Central memory CD8-positive, alpha-beta T cell (primary cell): Measurements from ENCODE around the gene SLC16A12.

ENCODE experiments used
- ATAC-seq: fragments of 150-1000 bp; cut with Tn5 transposase; replicated peaks from 2 replicates; pipeline ENCODE4 v1.10.0; 2022; ENCODE audit warnings: mild to moderate bottlenecking, moderate FRiP score, moderate number of reproducible peaks; ENCODE audit not compliant: poor library complexity, severe bottlenecking; ENCODE audit errors: extremely low read depth
- DNase-seq, 2 donors: peaks; one replicate each; pipeline ENCODE4 v3.0.0; 2021; ENCODE audit warnings: low spot score in 2 of 2
- H3K27ac Mint-ChIP-seq: one replicate; pipeline ENCODE4 v1.8.0; 2022; ENCODE audit warnings: low read depth, mild to moderate bottlenecking, moderate library complexity, mixed read lengths
- H3K27me3 Mint-ChIP-seq: one replicate; pipeline ENCODE4 v1.8.0; 2022; ENCODE audit warnings: mixed read lengths
- H3K36me3 Mint-ChIP-seq: one replicate; pipeline ENCODE4 v1.8.0; 2022; ENCODE audit warnings: mild to moderate bottlenecking, moderate library complexity, mixed read lengths; ENCODE audit not compliant: insufficient read depth
- H3K4me1 Mint-ChIP-seq: one replicate; pipeline ENCODE4 v1.8.0; 2022; ENCODE audit warnings: mixed read lengths
- H3K4me3 Mint-ChIP-seq: one replicate; pipeline ENCODE4 v1.8.0; 2022; ENCODE audit warnings: mild to moderate bottlenecking, moderate library complexity, mixed read lengths
- H3K9me3 Mint-ChIP-seq: one replicate; pipeline ENCODE4 v1.8.0; 2022; ENCODE audit warnings: mixed read lengths

Gene SLC16A12

DNA sequence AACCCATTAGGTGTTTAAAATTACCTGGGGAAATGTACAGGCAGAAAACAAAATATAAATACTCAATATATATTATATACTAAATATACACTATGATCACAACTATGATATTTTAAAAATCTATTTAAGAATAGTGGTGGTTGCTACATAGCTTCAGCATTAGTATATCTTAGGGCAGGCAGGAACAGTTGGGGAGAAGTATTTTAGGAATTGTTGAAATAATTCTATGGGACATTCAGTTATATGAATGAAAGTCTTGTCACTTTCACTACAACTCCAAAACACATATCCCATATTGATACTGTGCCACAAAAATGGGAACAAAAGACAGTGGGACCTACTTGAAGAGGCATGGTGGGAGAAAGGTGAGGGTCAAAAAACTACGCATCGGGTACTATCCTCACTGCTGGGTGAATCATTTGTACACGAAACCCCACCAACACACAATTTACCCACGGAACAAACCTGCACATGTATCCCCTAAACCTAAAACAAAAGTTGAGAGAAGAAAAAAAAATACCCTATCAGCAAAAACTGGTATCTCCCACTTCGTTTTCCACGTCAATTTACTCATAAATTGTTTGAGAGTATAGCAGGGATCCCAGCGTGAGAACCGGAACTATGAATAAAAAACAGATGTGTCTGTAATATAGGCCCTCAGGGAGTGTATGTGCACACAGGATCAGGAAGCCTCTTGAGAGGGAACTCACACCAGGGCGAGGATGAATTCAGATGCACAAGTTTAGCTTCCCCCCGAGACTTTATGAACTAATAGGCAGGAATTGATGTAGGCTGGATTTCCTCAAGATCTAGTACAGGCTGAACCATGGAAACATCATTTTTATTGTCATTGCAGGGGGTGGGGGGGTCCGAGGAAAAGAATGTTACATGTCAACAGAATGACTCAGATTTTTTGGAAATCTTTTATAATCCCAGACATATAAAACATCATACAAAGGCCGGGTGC lies 16.2 kb downstream of the SLC16A12 start:
- H3K27ac Mint-ChIP-seq: no peak overlapping the region
- H3K4me1 Mint-ChIP-seq: no peaks in the 10 kb centered on the region
- no peaks in the 10 kb centered on the region for H3K9me3 Mint-ChIP-seq
- DNase-seq (no peak), ATAC-seq (no peak)
- no peaks in the 10 kb centered on the region for H3K36me3 Mint-ChIP-seq
- H3K27me3 Mint-ChIP-seq: no peaks in the 10 kb centered on the region
- no peak overlapping the region for H3K4me3 Mint-ChIP-seq

DNA sequence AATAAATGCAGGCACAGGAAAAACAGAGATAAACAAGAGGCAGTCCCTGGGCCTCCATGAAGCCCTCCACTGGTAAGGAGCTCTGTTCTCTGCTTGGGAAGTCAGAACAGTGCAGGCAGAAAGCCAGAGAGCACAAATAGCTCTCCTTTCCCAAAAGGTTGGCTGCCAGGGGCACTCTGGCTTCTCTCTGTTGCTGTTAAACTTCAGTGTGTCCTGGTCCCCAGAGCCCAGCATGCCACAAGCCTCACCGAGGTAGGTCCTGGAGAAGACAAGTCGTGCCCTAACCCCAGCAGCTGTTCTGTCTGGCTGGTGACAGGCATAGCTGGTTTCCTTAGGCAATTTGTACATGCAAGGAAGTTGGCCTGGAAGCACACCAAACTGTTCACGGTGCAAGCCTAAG lies 17.3 kb downstream of the SLC16A12 start:
- Mint-ChIP-seq H3K4me1 (no peaks in the 10 kb centered on the region), H3K9me3 (no peaks in the 10 kb centered on the region), H3K36me3 (no peaks in the 10 kb centered on the region), H3K27me3 (no peaks in the 10 kb centered on the region), H3K27ac (no peak overlapping the region), H3K4me3 (no peak overlapping the region)
- no peak for ATAC-seq
- DNase-seq: no peak

DNA sequence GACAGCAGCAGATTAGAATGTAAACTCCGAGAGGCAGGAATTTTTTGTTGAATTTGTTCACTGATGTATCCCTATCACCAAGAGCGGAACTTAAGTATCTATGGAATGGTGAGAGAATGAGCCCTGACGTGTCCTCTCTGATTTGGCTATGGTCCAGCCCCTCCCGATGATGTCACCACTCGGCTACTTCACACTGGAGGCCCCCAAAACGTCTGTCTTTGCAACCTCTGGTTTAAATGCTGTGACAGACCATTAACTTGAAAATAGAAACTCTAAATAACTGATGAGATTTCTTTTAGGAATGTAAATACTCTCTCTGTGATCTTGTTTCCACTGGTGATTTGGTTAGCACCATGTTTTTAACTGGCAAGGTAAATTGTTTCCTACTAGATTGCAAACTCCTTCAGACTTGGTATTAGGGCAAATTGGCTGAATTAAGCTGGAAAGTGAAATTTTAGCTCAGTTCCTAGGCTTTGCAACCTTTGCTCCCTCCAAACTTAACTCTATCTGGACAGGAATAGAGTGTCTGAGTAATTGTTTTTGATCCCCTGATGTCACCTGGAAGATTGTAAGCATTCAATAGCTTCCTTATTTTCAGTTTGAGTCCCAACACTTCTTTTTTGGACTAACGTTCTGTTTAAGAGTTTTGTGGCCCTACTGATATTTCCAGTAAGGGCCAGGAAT lies 19.1 kb downstream of the SLC16A12 start:
- no peak overlapping the region for H3K27ac Mint-ChIP-seq
- H3K4me1 Mint-ChIP-seq: no peaks in the 10 kb centered on the region
- DNase-seq: no peak
- no peak overlapping the region for H3K4me3 Mint-ChIP-seq
- no peaks in the 10 kb centered on the region for H3K27me3 Mint-ChIP-seq
- no peaks in the 10 kb centered on the region for H3K36me3 Mint-ChIP-seq
- no peaks in the 10 kb centered on the region for H3K9me3 Mint-ChIP-seq
- ATAC-seq: no peak

DNA sequence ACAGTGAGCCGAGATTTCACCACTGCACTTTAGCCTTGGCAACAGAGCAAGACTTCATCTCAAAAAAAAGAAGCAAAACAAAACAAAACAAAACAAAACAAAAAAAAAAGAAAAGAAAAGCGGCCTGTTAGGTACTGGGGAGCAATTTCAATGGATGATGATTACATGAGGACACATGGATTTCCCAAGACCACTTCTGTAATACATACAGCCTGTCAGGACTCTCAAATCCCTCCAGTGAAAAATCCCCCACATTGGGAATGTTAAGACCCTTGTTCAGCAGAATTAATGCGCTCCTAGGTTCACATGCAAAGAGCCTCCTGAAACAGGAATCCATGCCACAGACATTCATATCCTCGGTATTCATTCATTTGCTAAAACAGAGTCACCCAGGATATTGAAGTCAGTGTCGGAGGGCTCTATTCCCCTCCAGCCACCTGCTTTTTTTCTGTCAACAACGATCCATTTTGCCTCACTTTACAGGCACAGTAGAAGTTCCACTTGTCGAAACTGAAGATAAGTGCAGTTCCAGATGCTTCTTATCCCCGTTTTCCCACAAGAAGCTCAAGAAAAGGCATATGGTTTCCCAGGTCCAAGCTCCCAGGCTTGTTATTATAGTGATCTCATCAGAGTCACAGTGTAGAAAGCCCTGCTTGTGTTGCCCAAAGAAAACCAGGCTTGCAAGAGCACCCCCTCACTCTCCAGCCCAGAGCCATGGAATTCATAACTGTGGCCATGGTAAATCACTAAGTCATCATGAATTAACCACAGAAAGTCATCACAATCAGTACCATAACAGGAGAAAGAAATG lies 20.2 kb downstream of the SLC16A12 start:
- ATAC-seq: no peak
- no peaks in the 10 kb centered on the region for H3K4me1 Mint-ChIP-seq
- H3K9me3 Mint-ChIP-seq: no peaks in the 10 kb centered on the region
- DNase-seq: no peak
- no peak overlapping the region for H3K4me3 Mint-ChIP-seq
- H3K36me3 Mint-ChIP-seq: no peaks in the 10 kb centered on the region
- H3K27ac Mint-ChIP-seq: no peak overlapping the region
- no peaks in the 10 kb centered on the region for H3K27me3 Mint-ChIP-seq

DNA sequence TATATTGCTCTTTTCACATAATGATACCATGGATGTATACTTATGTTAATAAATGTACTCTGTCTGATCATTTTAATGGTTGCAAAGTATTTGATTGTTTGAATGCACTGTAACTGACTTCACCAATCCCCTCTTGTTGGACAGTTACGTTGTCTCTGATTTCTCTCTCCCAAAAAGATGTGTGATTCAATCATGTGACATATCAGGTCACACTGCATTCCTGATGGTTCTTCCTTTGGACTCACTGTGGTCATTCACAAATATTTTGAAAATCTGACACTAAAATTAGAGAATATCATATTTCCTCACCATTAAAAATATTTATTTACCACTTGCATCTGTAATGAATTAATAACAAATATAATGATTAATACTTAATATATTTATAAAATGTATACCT lies 22.2 kb downstream of the SLC16A12 start:
- H3K27me3 Mint-ChIP-seq: no peaks in the 10 kb centered on the region

DNA sequence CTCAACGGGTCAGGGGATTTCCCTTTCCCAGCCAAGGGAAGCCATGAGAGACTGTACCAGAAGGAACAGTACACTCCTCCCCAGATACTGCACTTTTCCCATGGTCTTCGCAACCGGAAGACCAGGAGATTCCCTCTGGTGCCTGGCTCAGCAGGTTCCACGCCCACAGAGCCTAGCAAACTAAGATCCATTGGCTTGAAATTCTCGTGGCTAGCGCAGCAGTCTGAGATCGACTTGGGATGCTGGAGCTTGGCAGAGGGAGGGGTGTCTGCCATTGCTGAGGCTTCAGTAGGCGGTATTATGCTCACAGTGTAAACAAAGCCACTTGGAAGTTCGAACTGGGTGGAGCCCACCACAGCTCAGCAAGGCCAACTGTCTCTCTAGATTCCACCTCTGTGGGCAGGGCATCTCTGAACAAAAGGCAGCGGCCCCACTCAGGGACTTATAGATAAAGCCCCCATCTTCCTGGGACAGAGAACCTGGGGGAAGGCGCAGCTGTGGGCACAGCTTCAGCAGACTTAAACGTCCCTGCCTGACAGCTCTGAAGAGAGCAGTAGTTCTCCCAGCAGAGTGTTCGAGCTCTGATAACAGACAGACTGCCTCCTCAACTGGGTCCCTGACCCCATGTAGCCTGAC lies 29.6 kb downstream of the SLC16A12 start:
- Mint-ChIP-seq H3K9me3 (no peaks in the 10 kb centered on the region), H3K4me1 (no peaks in the 10 kb centered on the region), H3K4me3 (no peak overlapping the region), H3K27me3 (peaks cover 39% of the 10 kb centered on the region), H3K27ac (no peak overlapping the region), H3K36me3 (no peaks in the 10 kb centered on the region)
- ATAC-seq (no peak), DNase-seq (no peak)

More for the DNA sequence above, 22.2 kb downstream of the SLC16A12 start:
- H3K36me3 Mint-ChIP-seq: no peaks in the 10 kb centered on the region
- no peak overlapping the region for H3K27ac Mint-ChIP-seq
- H3K4me1 Mint-ChIP-seq: no peaks in the 10 kb centered on the region
- no peak overlapping the region for H3K4me3 Mint-ChIP-seq
- no peaks in the 10 kb centered on the region for H3K9me3 Mint-ChIP-seq
- DNase-seq (no peak), ATAC-seq (no peak)

DNA sequence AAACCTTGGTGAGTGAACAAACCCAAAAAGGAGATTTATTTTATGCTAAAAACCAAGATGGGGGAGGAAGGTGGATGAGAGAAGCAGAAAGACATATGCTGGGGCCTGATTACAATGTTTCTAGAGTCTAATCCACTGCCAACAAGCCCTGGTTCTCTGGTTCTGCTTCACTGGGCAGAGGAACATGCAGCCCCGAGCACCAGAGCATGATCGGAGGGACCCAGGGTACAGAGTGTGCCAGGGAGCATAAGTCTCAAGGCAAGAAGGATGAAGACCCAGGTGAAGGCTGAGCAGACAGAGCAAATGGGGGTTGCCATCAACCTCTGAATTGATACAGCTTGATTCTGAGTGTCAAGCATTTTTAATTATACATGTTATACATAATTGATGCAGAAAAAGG lies 30.7 kb downstream of the SLC16A12 start:
- Mint-ChIP-seq H3K27ac (no peak overlapping the region), H3K36me3 (no peaks in the 10 kb centered on the region), H3K4me1 (no peaks in the 10 kb centered on the region), H3K27me3 (peaks cover 45% of the 10 kb centered on the region), H3K9me3 (no peaks in the 10 kb centered on the region), H3K4me3 (no peak overlapping the region)
- ATAC-seq: no peak
- no peak for DNase-seq

DNA sequence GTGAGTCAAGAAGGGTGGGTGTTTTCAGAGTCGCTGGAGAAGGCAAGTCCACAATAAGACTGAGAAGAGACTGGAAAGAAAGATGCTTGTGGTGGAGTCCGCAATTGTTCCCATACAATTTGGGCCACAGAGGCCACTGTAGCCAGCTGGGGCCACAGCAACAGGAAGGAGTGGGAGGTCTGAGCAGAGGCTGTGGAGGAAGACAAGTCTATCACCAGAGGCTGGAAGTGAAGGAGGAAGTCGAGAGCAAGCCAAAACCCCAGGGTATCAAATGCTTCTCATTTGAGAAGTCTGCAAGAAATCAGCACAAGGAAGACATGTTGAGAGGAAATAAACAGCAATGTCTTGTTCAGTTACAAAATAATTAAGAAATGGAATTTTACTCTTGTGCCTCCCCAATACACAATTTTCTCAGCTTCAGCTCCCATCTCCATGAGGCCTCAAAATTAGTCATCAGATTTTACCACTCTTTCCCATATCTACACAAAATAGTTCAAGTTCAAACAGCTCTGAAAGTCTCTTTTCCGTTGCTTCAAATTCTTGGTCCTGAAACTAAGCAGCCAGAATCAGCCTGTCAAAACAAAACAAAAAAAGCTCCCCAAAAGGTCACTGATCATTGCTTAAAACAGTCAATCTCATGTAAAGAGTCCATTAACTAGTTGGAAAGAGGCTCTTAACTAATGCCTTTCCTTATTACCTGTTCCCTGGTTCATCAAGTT lies 31.6 kb downstream of the SLC16A12 start:
- Mint-ChIP-seq H3K27me3 (peaks cover 54% of the 10 kb centered on the region), H3K9me3 (no peaks in the 10 kb centered on the region), H3K27ac (no peak overlapping the region), H3K4me1 (no peaks in the 10 kb centered on the region), H3K36me3 (no peaks in the 10 kb centered on the region), H3K4me3 (no peak overlapping the region)
- ATAC-seq: no peak
- no peak for DNase-seq

DNA sequence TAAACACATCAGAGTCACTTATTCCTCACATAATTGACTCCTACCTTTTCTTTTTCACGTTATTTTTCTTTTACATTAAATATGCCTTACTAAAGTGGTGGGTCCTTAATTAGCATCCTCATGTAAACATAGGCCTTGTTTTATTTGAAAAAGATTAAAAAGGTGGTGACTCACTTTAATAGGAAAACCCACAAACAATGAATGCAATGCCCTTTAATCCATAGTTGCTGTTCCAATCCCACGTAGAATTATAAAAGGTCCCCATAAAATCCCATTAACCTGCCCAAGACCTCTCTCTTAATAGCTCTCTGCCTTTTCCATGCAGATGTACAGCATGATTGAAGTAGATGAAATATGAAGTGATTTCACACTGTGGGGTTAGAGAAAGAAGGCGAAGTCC lies 32.2 kb downstream of the SLC16A12 start:
- no peaks in the 10 kb centered on the region for H3K36me3 Mint-ChIP-seq
- H3K27ac Mint-ChIP-seq: no peak overlapping the region
- ATAC-seq: no peak
- H3K27me3 Mint-ChIP-seq: peaks cover 58% of the 10 kb centered on the region
- H3K4me1 Mint-ChIP-seq: no peaks in the 10 kb centered on the region
- H3K9me3 Mint-ChIP-seq: no peaks in the 10 kb centered on the region
- DNase-seq: no peak
- no peak overlapping the region for H3K4me3 Mint-ChIP-seq

DNA sequence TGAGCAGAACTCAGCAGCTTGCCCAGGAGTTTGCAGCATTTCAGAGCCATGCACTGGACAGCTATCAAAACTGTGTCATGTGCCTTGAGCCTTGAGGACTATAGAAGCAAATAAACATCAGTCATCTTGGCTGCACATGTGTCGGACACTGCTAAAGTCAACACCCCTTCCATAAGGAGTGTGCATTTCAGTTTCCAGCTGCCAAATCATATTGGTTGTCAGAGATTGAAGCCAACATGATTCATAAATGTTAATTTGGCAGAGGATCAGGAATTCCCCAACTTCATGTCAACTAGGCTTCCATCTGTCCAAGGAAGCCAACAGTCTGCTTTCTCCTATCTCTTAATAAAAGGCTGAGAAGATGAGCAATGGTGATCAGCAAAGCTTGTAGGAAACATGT lies 32.8 kb downstream of the SLC16A12 start:
- DNase-seq (no peak), ATAC-seq (no peak)
- no peaks in the 10 kb centered on the region for H3K4me1 Mint-ChIP-seq
- no peaks in the 10 kb centered on the region for H3K9me3 Mint-ChIP-seq
- H3K27me3 Mint-ChIP-seq: peaks cover 53% of the 10 kb centered on the region
- H3K27ac Mint-ChIP-seq: no peak overlapping the region
- no peak overlapping the region for H3K4me3 Mint-ChIP-seq
- H3K36me3 Mint-ChIP-seq: no peaks in the 10 kb centered on the region

DNA sequence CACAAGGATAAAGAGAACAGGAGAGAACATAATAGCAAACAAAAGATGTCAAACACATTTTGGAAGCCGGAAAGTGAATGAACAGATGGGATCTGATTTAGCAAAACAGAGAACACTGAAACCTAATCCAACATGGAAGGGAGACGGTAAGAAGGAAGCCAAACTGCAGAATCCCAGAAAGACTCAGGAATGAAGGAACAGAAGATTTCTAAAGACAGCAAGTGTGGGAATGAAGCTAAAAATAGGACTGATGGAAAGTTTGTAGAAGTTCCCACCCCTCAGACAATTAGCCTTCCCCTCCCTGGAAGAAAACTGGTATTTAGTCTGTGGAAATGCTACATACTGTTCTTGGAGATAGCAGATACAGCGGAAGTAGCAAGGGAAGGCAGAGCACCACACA lies 40.8 kb downstream of the SLC16A12 start:
- DNase-seq: no peak
- peaks cover 2% of the 10 kb centered on the region for H3K36me3 Mint-ChIP-seq

DNA sequence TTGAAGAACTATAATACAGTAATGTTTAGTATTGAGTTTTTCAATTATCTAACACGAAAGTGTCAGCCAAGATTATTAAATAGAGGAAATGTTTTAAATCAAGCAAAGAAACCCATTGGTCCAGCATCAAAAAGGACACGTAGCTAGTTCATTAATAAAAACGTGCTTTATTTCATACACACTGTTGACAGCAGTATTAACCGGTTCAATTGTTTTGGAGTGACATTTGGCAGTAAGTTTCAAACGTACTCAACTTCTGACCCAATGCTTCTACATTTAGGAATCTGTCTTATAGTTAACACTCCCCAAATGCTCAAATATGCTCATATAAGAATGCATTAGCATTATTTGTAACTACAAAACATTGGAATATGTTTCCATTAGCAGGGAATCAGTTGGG lies 41.3 kb downstream of the SLC16A12 start:
- Mint-ChIP-seq H3K4me3 (no peak overlapping the region), H3K27ac (no peak overlapping the region), H3K9me3 (no peaks in the 10 kb centered on the region), H3K27me3 (peaks cover 84% of the 10 kb centered on the region), H3K36me3 (peaks cover 2% of the 10 kb centered on the region), H3K4me1 (no peaks in the 10 kb centered on the region)
- ATAC-seq (no peak), DNase-seq (no peak)

More for the DNA sequence above, 40.8 kb downstream of the SLC16A12 start:
- Mint-ChIP-seq H3K27me3 (peaks cover 84% of the 10 kb centered on the region), H3K4me1 (no peaks in the 10 kb centered on the region), H3K4me3 (no peak overlapping the region), H3K27ac (no peak overlapping the region), H3K9me3 (no peaks in the 10 kb centered on the region)
- ATAC-seq: no peak
